GM21367 (cell line): ENCODE results near the gene MICALL2.

ENCODE experiments used
- ATAC-seq: cut with Tn5 transposase; IDR thresholded peaks from one replicate; pipeline ENCODE4 v1.9.1; 2021; ENCODE audit not compliant: unreplicated experiment

The MICALL2 gene

DNA sequence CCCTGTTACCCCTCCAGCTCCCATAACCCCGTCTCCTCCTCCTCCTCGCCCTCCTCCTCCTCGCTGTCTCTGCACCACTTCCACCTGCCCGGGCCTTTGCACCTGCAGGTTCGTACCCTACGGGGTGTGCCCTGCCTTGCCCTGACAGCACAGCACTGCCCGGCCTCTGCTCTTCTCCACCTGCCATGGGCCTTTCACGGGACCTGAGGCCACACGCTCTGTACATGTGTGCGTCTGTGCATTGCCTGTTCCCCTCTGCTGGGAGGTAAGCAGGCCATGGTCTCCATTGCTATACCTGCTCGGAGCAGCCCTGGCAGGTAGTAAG lies 40.0 kb downstream of the MICALL2 start:
- no peak for ATAC-seq

- no peak for ATAC-seq
Observed at GRCh38 chr7:1418505-1419309, 40.6 kb downstream of the MICALL2 start.

- no peak for ATAC-seq
Observed at GRCh38 chr7:1415389-1415990, 43.8 kb downstream of the MICALL2 start.

DNA sequence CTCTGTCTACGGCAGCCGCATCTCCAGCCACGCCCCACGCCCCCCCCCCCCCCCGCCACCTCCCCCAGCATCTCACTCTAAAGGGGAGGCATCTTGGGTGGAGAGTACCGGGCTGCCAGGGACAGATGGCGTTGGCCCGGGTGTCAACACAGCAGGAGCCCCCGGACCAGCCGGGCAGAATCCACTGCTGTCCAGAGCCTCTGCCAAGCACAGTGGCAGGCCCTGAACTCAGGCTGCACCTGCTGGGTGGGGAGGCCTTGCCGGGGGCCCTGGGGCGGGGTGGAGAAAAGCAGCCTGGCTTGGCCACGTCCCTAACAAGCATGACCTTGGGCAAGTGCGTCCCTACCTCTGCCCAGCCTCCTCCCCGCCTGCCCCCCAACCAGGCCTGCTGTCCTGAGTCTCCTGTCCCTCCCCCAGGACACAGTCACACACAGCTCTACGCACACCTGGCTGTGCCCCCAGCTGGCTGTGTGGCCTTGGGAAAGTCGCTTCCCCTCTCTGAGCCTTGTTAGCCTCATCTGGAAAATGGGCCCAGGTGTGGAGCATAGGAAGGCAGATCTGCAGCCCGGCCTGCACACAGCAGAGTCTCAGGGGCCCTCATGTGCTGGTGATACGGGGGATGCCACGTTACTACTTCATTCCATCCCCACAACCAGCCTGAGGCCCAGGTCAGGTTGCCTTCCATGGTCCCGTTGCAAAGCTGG lies 45.2 kb downstream of the MICALL2 start:
- no peak for ATAC-seq

DNA sequence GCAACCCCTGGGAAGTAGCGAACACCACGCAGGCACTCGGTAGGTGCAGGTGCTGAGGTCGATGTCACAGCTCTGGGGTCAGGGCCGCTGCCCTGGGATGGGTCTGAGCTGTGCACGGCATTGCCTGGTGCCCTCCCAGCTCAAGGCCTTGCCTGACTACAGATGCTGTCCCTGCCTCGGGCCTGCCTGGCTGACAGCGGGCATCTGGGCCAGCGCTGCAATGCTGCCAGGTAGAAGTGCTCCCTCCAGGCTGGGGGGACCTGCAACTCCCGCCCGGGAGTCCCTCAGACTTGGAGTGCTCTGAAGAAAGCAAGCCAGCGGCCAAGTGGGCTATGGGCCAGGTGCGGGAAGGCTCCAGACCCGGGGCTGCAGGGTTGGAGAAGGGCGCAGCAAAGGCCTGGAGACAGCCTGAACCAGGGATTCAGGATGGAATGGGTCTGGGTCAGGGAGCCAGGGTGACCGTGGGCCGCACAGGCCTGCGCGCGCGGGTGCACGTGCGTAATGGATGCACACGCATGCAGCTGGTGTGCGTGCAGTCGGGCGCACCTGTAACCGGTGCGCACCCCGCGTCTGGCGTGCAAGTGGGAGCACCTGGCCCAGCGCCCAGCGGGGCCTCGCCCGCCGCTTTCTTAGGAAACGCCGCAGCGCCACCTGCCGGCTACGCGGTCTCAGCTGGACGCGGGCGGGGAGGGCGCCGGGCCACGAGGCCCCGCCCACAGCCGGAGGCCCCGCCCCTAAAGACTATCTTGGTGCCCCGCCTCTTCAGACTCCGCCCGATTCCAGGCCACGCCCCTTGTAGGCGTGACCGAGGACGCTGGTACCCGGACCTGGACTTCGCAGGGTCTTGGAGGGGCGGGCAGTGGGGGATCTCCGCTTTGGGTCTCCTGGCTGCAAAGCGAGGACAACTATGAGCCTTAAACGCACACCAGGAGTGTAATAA lies 46.7 kb downstream of the MICALL2 start:
- no peak for ATAC-seq

- ATAC-seq, result no peak
Observed at GRCh38 chr7:1411414-1411813, 47.9 kb downstream of the MICALL2 start.

- no peak for ATAC-seq
Observed at GRCh38 chr7:1410992-1411391, 48.3 kb downstream of the MICALL2 start.

GRCh38 chr7:1409555-1409954 lies 49.7 kb downstream of the MICALL2 start:
- ATAC-seq, result no peak

GRCh38 chr7:1408466-1408865 lies 50.8 kb downstream of the MICALL2 start:
- no peak for ATAC-seq

DNA sequence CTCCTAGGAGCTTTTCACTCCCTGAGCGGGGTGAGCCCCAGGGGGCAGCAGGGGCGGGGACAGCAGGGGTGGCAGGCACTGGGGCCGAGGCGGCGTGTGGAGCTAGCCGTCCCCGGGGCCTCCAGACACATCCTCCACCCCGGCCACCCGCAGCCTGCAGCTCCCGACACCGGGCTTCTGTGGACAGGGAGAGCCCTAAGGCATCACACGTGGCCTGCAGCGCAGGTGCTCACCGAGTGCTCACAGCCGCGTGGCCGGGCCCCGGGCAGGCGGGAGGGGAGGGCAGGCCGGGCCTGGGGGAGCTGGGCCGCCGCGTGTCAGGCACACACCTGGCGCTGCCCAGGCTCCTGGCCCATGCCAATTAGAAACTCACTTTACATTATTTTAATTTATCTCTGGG lies 51.4 kb downstream of the MICALL2 start:
- ATAC-seq, result no peak

DNA sequence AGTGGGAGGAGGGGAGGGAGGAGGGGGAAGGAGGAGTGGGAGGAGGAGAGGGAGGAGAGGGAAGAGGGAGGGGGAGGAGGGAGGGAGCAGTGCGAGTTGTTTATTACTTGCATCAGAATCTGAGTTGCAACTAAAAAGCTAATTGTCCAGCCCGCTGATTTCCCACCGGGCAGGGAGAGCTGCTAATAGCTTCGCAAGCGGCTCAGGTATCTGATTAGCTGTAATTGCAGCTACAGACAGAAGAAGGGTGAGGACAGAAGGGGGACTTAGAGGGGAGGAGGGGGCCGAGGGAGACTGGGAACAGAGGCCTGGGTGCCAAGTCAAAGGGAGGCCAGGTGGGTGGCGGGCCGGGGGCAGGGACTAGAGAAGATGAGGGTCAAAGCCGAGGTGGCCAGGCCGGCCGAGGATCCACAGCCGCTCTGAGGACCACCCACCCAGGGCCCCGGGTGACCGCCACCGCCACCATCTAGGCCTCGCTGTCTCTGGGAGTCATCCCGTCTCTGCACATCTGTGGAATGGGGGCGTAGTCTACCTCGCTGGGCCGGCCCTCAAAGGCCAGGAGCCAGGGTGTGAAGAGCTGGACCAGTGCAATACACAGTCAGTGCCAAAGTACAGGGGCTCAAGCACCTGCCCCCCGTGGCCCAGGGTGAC lies 54.2 kb downstream of the MICALL2 start:
- ATAC-seq, result no peak

DNA sequence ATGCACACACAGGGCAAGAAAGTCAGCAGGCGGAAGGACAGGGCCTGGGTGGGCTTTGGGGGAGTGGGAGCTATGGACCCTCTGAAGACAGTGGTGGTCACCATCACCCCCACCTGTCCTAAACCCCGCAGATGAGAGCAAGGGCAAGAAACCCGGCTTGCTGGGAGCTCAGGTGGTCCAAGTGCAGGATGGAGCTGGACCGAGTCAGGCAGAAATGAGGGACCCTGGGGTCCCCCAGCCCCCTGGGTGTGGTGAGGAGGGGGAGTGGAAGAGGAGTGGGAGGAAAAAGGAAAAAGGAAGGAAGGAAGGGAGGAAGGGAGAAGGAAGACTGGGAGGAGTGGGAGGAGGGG lies 54.8 kb downstream of the MICALL2 start:
- no peak for ATAC-seq

DNA sequence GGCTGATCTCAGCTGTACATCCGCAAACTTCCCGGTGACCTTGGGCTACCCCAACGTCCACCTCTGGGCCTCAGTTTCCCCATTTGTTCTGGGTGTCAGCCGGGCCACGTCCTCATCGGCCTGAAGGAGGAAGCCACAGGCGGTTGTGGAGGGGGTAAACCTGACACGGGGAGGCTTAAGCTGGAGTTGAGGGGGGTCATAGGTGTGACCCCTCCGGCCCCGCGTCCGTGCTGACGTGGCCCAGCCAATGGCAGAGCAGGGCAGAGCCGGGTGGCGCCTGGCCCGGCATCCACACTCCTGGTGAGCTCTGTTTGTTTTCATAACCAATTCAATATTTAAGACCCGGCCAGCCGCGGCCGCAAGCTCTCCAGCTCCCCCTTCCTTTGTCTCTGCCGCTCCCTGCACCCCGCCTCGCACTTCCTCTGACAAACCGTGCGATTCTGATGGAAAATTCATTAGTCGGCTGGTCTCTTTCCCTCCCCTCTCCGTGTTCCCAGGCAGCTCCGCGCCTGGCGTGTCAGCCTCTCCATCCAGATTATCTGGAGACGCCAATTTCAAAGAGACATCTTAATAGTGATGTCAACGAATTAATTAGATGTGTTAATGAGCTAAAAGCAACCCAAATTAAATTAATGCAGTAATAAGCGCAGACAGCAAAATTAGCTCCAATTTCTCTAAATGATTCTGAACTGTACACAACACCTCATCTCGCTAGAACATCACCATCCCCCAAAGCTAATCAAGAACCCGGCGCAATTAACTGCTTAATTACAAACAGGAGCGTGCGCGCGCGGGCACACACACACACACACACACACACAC lies 55.4 kb downstream of the MICALL2 start:
- ATAC-seq, result no peak

- ATAC-seq, result no peak
Observed at GRCh38 chr7:1402791-1403637, 56.3 kb downstream of the MICALL2 start.

DNA sequence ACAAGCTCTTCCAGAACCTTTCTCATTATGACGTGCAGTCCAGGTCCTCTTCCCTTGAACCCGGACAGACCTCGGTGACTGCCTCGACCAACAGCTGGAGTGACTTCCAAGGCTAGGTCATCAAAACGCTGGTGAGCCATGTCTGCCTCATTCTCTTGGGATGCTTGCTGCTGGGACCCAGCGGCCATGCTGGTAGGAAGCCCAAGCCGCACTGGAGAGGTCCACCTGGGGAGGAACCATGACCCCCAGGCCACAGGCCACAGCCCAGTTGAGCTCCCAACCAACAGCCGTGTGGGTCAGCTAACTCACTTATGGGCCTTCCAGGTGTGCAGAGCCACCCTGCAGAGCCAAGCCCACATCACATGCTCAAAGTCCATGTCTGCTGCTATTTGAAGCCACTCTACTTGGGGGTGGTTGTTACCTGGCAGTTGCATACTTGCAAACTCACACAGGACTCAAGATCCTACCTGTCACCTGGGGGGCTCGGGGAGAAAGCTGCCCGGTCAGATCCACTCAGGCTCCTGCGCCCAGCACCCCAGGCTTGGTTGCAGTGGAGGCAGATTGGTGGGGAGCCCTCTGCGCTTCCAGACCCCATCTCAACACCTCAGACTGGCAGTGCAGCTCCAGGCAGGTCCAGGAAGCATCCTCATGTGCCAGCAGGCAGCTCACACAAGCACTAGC lies 57.0 kb downstream of the MICALL2 start:
- ATAC-seq, result no peak

DNA sequence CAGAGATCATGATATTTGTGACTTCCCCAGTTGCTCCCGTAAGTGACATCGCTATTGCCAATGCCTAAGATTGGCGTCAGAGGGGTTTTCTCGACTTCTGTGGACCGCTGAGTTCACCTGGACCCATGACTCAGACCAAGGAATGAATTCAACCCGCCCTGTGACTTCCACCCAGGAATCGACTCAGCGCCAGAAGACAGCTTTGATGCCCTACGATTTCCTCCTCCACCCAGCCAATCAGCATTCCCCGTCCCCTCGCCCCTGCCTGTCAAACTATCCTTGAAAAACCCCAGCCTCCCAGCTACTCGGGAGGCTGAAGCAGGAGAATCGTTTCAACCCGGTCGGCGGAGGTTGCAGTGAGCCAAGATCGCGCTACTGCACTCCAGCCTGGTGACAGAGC lies 58.3 kb downstream of the MICALL2 start:
- ATAC-seq, result no peak

DNA sequence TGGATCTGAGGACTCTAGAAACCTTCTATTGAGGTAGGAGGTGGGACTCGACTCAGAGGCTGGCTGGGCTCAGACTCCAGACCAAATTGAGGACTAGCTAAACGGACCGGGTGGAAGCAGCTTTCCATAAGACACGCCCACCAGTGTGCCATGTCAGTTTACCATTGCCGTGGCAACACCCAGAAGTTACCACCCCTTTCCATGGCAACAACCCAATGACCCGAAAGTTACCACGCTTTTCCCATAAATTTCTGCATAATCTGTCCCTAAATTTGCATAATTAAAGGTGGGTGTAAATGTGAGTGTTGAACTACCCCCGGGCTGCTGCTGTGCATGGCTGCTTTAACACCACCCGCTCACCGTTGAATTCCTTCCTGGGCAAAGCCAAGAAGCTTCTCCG lies 58.9 kb downstream of the MICALL2 start:
- no peak for ATAC-seq

GRCh38 chr7:1397491-1398327 lies 61.6 kb downstream of the MICALL2 start:
- ATAC-seq, result no peak
